Esophagus muscularis mucosa (tissue), 3 donors: ENCODE data around the gene ENTPD6.

ENCODE experiments used
- POLR2A ChIP-seq: fragments of 450-650 bp; IDR thresholded peaks from one replicate; pipeline ENCODE4 v1.6.1; 2017; ENCODE audit warnings: antibody characterized with exemption, moderate library complexity, mild to moderate bottlenecking, low read depth
- TF ChIP-seq, protein P1 (sequence below), 3 experiments: fragments of 200-600 bp in 2 of 3; fragments of 450-650 bp in 1 of 3; sonication (generic) in 2 of 3; IDR thresholded peaks; one replicate each; pipeline ENCODE4 v1.5.1; 2017 to 2019; ENCODE audit warnings: antibody characterized with exemption in 3 of 3, mild to moderate bottlenecking in 2 of 3, moderate library complexity in 1 of 3

DNA sequence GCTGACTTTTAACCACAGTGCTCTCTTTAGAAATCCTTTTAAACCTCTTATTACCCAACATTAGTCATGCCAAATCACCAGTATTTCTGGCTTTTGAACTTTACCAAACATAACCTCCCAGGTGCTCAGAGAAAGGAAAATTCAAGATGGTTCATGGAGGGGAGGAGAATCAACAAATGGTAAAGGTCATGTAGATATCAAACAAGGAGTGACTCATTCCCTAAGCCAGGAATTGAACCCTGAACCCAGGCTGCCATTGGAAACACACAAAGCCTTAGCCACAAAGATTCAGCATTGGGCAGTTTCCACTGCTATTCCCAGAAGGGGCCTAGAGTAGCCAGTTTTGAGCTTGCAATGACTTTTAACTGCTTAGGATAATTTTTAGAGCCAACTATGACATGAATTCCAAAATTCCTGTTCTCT is 21.6 kb upstream of the ENTPD6 start:
- no peak for TF ChIP-seq POLR2A
- TF ChIP-seq, protein P1, sequence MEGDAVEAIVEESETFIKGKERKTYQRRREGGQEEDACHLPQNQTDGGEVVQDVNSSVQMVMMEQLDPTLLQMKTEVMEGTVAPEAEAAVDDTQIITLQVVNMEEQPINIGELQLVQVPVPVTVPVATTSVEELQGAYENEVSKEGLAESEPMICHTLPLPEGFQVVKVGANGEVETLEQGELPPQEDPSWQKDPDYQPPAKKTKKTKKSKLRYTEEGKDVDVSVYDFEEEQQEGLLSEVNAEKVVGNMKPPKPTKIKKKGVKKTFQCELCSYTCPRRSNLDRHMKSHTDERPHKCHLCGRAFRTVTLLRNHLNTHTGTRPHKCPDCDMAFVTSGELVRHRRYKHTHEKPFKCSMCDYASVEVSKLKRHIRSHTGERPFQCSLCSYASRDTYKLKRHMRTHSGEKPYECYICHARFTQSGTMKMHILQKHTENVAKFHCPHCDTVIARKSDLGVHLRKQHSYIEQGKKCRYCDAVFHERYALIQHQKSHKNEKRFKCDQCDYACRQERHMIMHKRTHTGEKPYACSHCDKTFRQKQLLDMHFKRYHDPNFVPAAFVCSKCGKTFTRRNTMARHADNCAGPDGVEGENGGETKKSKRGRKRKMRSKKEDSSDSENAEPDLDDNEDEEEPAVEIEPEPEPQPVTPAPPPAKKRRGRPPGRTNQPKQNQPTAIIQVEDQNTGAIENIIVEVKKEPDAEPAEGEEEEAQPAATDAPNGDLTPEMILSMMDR (IDR thresholded peaks at IDR 0.05) = no peak
